Caco-2 (cell line): ENCODE measurements around the gene PRICKLE4. TPM values are rescaled to one million over a fixed set of nuclear protein-coding genes. Genes with fewer than 3 reads are reported as not detected.
A peak's percentile ranks its signal among the peaks of the same experiment; 100 is the strongest.

Experiments
- BruUV-seq: library from RNA; stranded (reverse); fragments of 400-500 nt; replicated peaks from 2 replicates; lab custom pipeline; 2021; lab: Mats Ljungman, UMichigan
- CTCF ChIA-PET: fragments of 300-600 bp; sonication (Branson Sonifier 250); formaldehyde crosslinking; loops from one replicate; lab custom pipeline; 2022; ENCODE audit warnings: antibody characterized with exemption; lab: Charles Lee
- POLR2A ChIA-PET: fragments of 300-600 bp; sonication (Branson Sonifier 250); formaldehyde crosslinking; loops from one replicate; lab custom pipeline; 2022; ENCODE audit warnings: antibody characterized with exemption; lab: Charles Lee
- DNase-seq, 2 experiments: peaks; one replicate each; pipeline versions ENCODE4 v3.0.0 to v3.0.0-alpha.2; 2020 to 2022
- H3K27me3 ChIP-seq: replicated peaks from 2 replicates; pipeline ENCODE4 v1.6.0; 2011; ENCODE audit warnings: low read length; ENCODE audit not compliant: control insufficient read depth, insufficient read depth
- H3K36me3 ChIP-seq: 2 replicates; pipeline ENCODE4 v1.5.1; 2011; ENCODE audit warnings: low read length; ENCODE audit not compliant: control insufficient read depth, insufficient read depth
- H3K4me1 ChIP-seq: fragments of 250-450 bp; sonication (Bioruptor Pico); 2 replicates; pipeline ENCODE4 v1.5.1; 2020; ENCODE audit warnings: mild to moderate bottlenecking
- H3K4me3 ChIP-seq: 2 replicates; pipeline ENCODE4 v1.5.1; 2011; ENCODE audit warnings: low read depth, mild to moderate bottlenecking, control low read depth, low read length
- H3K9me3 ChIP-seq: fragments of 250-450 bp; sonication (Bioruptor Pico); 2 replicates; pipeline ENCODE4 v1.5.1; 2020; ENCODE audit warnings: mild to moderate bottlenecking, moderate library complexity
- H3K27ac Mint-ChIP-seq: one replicate; pipeline ENCODE4 v1.8.0; 2022; ENCODE audit warnings: mixed read lengths; ENCODE audit not compliant: unreplicated experiment
- H3K27me3 Mint-ChIP-seq: one replicate; pipeline ENCODE4 v1.8.0; 2022; ENCODE audit warnings: mixed read lengths; ENCODE audit not compliant: insufficient read depth, unreplicated experiment
- H3K36me3 Mint-ChIP-seq: one replicate; pipeline ENCODE4 v1.8.0; 2022; ENCODE audit warnings: mild to moderate bottlenecking, mixed read lengths; ENCODE audit not compliant: insufficient read depth, unreplicated experiment
- H3K4me1 Mint-ChIP-seq: one replicate; pipeline ENCODE4 v1.8.0; 2022; ENCODE audit warnings: low read depth, mixed read lengths; ENCODE audit not compliant: unreplicated experiment
- H3K4me3 Mint-ChIP-seq: one replicate; pipeline ENCODE4 v1.8.0; 2022; ENCODE audit warnings: mild to moderate bottlenecking, moderate library complexity, mixed read lengths; ENCODE audit not compliant: unreplicated experiment
- H3K9me3 Mint-ChIP-seq: one replicate; pipeline ENCODE4 v1.8.0; 2022; ENCODE audit warnings: mixed read lengths; ENCODE audit not compliant: unreplicated experiment
- intact Hi-C: fragments of 100-400 bp; cut with micrococcal nuclease; formaldehyde crosslinking; loops from one replicate; pipeline ENCODE4 v1.10.0; 2022; ENCODE audit not compliant: unreplicated experiment
- total RNA-seq: library from RNA; stranded (reverse); gene quantifications from 2 replicates; pipeline ENCODE4 v1.2.3, GENCODE V29; 2022
- TF ChIP-seq, protein P1 (sequence below), 2 experiments: fragments of 200-600 bp in 1 of 2; IDR thresholded peaks; 1 replicate in 1 of 2; 2 replicates in 1 of 2; pipeline versions ENCODE4 v1.5.1 to v1.8.0; 2011 to 2022; ENCODE audit warnings: antibody characterized with exemption in 1 of 2, control low read depth in 1 of 2, inconsistent platforms in 1 of 2, low read depth in 1 of 2, low read length in 1 of 2, mild to moderate bottlenecking in 1 of 2, moderate library complexity in 1 of 2; ENCODE audit not compliant: insufficient read depth in 1 of 2, severe bottlenecking in 1 of 2, unreplicated experiment in 1 of 2

Gene PRICKLE4
- total RNA-seq, 1 experiment from 2014 or later: 2.8 TPM

DNA sequence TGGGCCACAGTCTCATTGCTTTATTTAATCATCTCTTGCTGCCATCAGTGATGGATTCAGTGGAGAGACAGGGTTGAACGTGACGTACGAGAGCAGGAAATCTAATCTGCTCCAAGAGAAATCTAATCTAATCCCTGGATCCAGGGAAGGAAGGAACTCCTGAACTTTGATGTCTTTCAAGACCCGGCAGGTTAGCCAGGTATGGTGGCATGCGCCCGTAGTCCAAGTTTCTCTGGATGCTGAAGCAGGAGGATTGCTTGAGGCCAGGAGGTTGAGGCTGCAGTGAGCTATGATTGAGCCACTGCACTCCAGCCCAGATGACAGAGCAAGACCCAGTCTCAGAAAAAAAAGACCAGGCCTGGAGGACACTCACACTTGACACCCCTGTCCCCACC lies 21.9 kb upstream of the PRICKLE4 start:
- Mint-ChIP-seq H3K27me3 (no peaks in the 10 kb centered on the region), H3K36me3 (no peaks in the 10 kb centered on the region), H3K4me3 (no peak overlapping the region), H3K4me1 (peaks cover 20% of the 10 kb centered on the region), H3K9me3 (no peaks in the 10 kb centered on the region), H3K27ac (peak overlapping the region; percentile 85)
- TF ChIP-seq, protein P1, sequence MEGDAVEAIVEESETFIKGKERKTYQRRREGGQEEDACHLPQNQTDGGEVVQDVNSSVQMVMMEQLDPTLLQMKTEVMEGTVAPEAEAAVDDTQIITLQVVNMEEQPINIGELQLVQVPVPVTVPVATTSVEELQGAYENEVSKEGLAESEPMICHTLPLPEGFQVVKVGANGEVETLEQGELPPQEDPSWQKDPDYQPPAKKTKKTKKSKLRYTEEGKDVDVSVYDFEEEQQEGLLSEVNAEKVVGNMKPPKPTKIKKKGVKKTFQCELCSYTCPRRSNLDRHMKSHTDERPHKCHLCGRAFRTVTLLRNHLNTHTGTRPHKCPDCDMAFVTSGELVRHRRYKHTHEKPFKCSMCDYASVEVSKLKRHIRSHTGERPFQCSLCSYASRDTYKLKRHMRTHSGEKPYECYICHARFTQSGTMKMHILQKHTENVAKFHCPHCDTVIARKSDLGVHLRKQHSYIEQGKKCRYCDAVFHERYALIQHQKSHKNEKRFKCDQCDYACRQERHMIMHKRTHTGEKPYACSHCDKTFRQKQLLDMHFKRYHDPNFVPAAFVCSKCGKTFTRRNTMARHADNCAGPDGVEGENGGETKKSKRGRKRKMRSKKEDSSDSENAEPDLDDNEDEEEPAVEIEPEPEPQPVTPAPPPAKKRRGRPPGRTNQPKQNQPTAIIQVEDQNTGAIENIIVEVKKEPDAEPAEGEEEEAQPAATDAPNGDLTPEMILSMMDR (IDR thresholded peaks at IDR 0.05; ENCODE audit: insufficient read depth in 1 of 2, low read depth in 1 of 2, low read length in 1 of 2, severe bottlenecking in 1 of 2, unreplicated experiment in 1 of 2): no peak
- no peaks in the 10 kb centered on the region for H3K36me3 ChIP-seq
- no peaks in the 10 kb centered on the region for H3K27me3 ChIP-seq
- BruUV-seq: no TSS peak
- H3K9me3 ChIP-seq: no peaks in the 10 kb centered on the region
- CTCF ChIA-PET: no interaction called here
- H3K4me3 ChIP-seq: no peak overlapping the region
- intact Hi-C loops: no loop called here
- POLR2A ChIA-PET: no interaction called here
- no peak for DNase-seq
- peaks cover 14% of the 10 kb centered on the region for H3K4me1 ChIP-seq

DNA sequence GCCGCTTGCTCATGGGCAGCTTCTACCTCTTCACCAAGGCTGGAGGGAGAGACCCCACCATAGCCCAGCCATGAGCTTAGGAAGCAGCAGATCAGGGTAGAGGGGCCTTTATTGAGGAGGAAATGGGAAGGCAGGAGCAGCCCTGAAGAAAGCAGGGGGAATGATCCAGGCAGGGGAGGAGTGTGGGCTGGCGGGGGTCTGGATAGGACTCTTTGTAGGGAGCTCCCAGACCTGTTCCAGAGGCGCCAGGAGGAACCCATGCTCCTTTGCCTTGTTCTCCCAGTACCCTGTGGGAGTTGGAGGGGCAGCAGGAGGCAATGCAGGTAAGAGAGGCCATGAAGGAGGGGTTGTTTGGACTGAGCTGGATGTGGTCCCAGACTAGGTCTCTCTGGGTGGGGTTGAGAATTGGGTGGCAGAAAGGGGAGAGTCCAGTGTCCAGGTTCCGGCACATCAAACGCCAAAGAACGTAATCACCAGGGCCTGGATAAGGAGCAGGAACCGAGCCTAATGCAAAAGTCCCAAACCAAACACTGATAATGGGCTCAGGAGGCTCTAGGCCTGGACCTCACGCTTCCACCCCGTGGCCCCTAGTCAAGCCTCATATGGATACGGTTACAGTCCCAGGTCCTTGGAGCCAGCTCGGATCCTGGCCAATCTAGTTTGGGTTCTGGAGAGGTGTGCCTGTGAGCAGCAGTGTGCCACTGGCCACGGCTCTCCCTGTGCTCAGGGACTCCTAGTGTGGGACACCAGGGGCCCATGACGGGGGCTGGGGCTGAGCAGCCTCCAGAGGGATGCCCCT lies 21.3 kb upstream of the PRICKLE4 start:
- no peak overlapping the region for H3K4me3 Mint-ChIP-seq
- no peaks in the 10 kb centered on the region for H3K9me3 Mint-ChIP-seq
- peaks cover 14% of the 10 kb centered on the region for H3K4me1 Mint-ChIP-seq
- H3K4me3 ChIP-seq: no peak overlapping the region
- H3K9me3 ChIP-seq: no peaks in the 10 kb centered on the region
- H3K27ac Mint-ChIP-seq: peak overlapping the region; percentile 85
- no peaks in the 10 kb centered on the region for H3K27me3 ChIP-seq
- no peak for DNase-seq
- ChIA-PET POLR2A (no interaction called here), CTCF (no interaction called here)
- H3K36me3 Mint-ChIP-seq: no peaks in the 10 kb centered on the region
- no TSS peak for BruUV-seq
- TF ChIP-seq, protein P1 (IDR thresholded peaks at IDR 0.05; ENCODE audit: insufficient read depth in 1 of 2, low read depth in 1 of 2, low read length in 1 of 2, severe bottlenecking in 1 of 2, unreplicated experiment in 1 of 2): no peak
- H3K36me3 ChIP-seq: no peaks in the 10 kb centered on the region
- no peaks in the 10 kb centered on the region for H3K27me3 Mint-ChIP-seq
- intact Hi-C loops: no loop called here
- H3K4me1 ChIP-seq: peaks cover 14% of the 10 kb centered on the region

DNA sequence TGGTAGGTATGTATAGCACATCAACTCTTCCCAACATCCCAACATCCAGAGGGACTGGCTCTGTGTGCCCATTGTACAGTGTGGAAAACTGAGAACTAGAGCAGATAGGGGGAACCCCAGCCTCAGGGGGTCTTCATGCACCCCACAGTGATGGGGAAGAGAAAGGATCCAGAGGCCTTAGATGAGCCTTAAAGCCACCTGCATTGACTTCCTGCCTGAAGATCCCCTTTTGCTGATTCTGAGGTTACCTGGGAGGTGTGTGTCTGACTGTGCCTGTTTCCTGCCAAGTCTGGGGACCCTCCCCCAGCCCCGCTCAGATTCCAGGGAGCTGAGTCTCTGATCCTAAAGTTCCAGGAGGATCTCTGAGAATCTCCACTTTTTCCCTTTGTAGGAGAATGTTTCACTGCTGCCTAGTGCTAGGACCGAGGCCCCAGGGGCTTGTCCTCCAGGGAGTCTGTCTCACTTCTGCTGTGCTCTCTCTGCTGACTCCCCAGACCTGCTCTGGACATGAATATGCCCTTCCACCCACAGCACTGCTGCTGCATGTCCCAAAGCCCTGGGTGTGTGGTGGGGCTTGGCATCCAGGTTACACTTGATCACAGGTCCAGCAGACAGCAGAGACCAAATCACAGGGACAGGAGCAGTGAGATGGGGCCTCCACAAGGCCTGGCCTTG lies 20.5 kb upstream of the PRICKLE4 start:
- intact Hi-C loops: no loop called here
- Mint-ChIP-seq H3K27me3 (no peaks in the 10 kb centered on the region), H3K4me1 (peaks cover 14% of the 10 kb centered on the region), H3K27ac (no peak overlapping the region), H3K4me3 (no peak overlapping the region), H3K36me3 (no peaks in the 10 kb centered on the region), H3K9me3 (no peaks in the 10 kb centered on the region)
- no peaks in the 10 kb centered on the region for H3K27me3 ChIP-seq
- no peaks in the 10 kb centered on the region for H3K9me3 ChIP-seq
- CTCF ChIA-PET: no interaction called here
- no peak for DNase-seq
- POLR2A ChIA-PET: no interaction called here
- no peaks in the 10 kb centered on the region for H3K36me3 ChIP-seq
- no peak overlapping the region for H3K4me3 ChIP-seq
- H3K4me1 ChIP-seq: peaks cover 14% of the 10 kb centered on the region
- TF ChIP-seq, protein P1 (IDR thresholded peaks at IDR 0.05; ENCODE audit: insufficient read depth in 1 of 2, low read depth in 1 of 2, low read length in 1 of 2, severe bottlenecking in 1 of 2, unreplicated experiment in 1 of 2): no peak
- no TSS peak for BruUV-seq
